Cerebellar nuclear complex (tissue), 1 donor: ENCODE data around the gene SSX4.
"Not testable (repeated sequence)": the region's sequence is repeated elsewhere in the genome, so short reads cannot be mapped to it uniquely, and the experiment has no call there.

Source experiments
- DNase-seq, 2 experiments: peaks; one replicate each; lab custom pipeline; 2025; lab: John Stamatoyannopoulos, UW

SSX4 gene

GRCh38 chrX:48383239-48383638, at the start of gene SSX4:
SSX4 (plus strand) TSS chrX:48383539; CDS start chrX:48384054, 515 bp downstream.
- not testable (repeated sequence) for DNase-seq

GRCh38 chrX:48346059-48346458, 37.3 kb upstream of the SSX4 start:
- not testable (repeated sequence) for DNase-seq

GRCh38 chrX:48356315-48357094, 26.8 kb upstream of the SSX4 start, which contains the start of gene SSX3:
SSX3 (minus strand) TSS chrX:48356703; CDS start chrX:48355249, 1,454 bp downstream.
- not testable (repeated sequence) for DNase-seq

- DNase-seq = no peak
These were observed 25.7 kb upstream of the SSX4 start for GRCh38 chrX:48357681-48358080.

- not testable (repeated sequence) for DNase-seq
These were observed 24.1 kb upstream of the SSX4 start for GRCh38 chrX:48359281-48359680.

- DNase-seq = not testable (repeated sequence)
These were observed 15.5 kb upstream of the SSX4 start for GRCh38 chrX:48367717-48368408.

GRCh38 chrX:48370408-48370807, 12.9 kb upstream of the SSX4 start:
- not testable (repeated sequence) for DNase-seq

GRCh38 chrX:48396931-48397330, 13.6 kb downstream of the SSX4 start:
- DNase-seq = not testable (repeated sequence)

- not testable (repeated sequence) for DNase-seq
These were observed 14.5 kb downstream of the SSX4 start for GRCh38 chrX:48397825-48398224.

- DNase-seq = not testable (repeated sequence)
These were observed 28.5 kb downstream of the SSX4 start, which contains the start of gene SSX4B for GRCh38 chrX:48411860-48412259. SSX4B (minus strand) TSS chrX:48411960; CDS start chrX:48411372, 588 bp downstream.

GRCh38 chrX:48427027-48427716, 43.8 kb downstream of the SSX4 start:
- not testable (repeated sequence) for DNase-seq

- DNase-seq = not testable (repeated sequence)
These were observed 46.3 kb downstream of the SSX4 start for GRCh38 chrX:48429606-48430005.

GRCh38 chrX:48430166-48430565, 46.8 kb downstream of the SSX4 start:
- not testable (repeated sequence) for DNase-seq

GRCh38 chrX:48433713-48434112, 50.4 kb downstream of the SSX4 start:
- not testable (repeated sequence) for DNase-seq
